PFSK-1 (cell line): Measurements from ENCODE around the gene ATF6.
A peak's percentile ranks its signal among the peaks of the same experiment; 100 is the strongest.

Experiments
- TAF1 ChIP-seq: IDR thresholded peaks from 2 replicates; pipeline ENCODE4 v1.6.1; 2012; ENCODE audit warnings: low read length, control low read depth, borderline replicate concordance; ENCODE audit not compliant: insufficient read depth
- TF ChIP-seq, protein P1 (sequence below), 2 experiments: IDR thresholded peaks; 2 replicates each; pipeline versions ENCODE4 v1.6.1 to v1.8.0; 2011 to 2012; ENCODE audit warnings: low read depth in 2 of 2, low read length in 2 of 2, control low read depth in 1 of 2, inconsistent platforms in 1 of 2, mild to moderate bottlenecking in 1 of 2, moderate library complexity in 1 of 2; ENCODE audit not compliant: insufficient read depth in 1 of 2

DNA sequence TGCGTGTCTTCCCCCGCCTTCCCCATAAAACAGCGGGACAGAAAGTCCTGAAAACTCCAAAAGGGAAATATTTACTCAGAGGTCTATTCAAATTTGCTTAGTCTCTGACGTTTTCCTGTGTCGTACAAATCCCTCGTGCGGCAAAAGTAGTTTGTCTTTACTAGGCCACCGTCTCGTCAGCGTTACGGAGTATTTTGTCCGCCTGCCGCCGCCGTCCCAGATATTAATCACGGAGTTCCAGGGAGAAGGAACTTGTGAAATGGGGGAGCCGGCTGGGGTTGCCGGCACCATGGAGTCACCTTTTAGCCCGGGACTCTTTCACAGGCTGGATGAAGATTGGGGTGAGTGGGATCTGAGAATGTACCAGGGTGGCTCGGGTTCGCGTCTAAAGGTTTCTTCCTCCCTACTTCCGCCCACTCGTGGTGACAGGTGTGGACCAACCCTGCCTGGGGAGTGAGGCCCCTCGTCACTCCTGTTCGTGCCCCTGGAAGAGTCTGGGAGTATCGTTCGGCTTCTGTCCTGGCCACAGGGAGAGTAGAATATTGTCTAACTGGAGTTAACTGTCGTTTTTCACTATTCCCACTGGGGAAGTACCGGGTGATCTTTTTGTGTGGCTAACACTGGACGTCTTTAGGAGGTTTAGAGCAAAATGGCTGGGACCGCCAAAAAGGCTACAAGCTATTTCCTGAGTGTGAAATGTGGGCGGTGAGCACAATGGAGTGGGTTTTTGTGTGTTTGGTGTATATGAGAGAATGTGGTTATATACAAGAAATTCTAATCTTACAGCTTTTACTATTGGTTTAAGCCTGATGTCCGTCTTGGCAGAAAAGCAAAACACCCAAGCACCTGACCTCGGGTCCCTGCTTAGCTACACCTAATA is at the start of gene ATF6:
- TF ChIP-seq, protein P1, sequence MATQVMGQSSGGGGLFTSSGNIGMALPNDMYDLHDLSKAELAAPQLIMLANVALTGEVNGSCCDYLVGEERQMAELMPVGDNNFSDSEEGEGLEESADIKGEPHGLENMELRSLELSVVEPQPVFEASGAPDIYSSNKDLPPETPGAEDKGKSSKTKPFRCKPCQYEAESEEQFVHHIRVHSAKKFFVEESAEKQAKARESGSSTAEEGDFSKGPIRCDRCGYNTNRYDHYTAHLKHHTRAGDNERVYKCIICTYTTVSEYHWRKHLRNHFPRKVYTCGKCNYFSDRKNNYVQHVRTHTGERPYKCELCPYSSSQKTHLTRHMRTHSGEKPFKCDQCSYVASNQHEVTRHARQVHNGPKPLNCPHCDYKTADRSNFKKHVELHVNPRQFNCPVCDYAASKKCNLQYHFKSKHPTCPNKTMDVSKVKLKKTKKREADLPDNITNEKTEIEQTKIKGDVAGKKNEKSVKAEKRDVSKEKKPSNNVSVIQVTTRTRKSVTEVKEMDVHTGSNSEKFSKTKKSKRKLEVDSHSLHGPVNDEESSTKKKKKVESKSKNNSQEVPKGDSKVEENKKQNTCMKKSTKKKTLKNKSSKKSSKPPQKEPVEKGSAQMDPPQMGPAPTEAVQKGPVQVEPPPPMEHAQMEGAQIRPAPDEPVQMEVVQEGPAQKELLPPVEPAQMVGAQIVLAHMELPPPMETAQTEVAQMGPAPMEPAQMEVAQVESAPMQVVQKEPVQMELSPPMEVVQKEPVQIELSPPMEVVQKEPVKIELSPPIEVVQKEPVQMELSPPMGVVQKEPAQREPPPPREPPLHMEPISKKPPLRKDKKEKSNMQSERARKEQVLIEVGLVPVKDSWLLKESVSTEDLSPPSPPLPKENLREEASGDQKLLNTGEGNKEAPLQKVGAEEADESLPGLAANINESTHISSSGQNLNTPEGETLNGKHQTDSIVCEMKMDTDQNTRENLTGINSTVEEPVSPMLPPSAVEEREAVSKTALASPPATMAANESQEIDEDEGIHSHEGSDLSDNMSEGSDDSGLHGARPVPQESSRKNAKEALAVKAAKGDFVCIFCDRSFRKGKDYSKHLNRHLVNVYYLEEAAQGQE (IDR thresholded peaks at IDR 0.05; ENCODE audit: insufficient read depth in 1 of 2, low read depth in 2 of 2, low read length in 2 of 2), result peak in 1 of 2 experiments; percentile 78; a peak in 2 of 4 replicates
- peak; percentile 76 for TF ChIP-seq TAF1
